ENCODE data around the gene FXYD3. TPM values are rescaled to one million over a fixed set of nuclear protein-coding genes. Genes with fewer than 3 reads are reported as not detected.
A peak's percentile ranks its signal among the peaks of the same experiment; 100 is the strongest.

Gene FXYD3
- total RNA-seq, 4 donors from 2014 or later = 282 to 837 (median 489) TPM

- peak overlapping the region; percentile 21 to 65 (median 50) for H3K4me3 ChIP-seq
- H3K27me3 ChIP-seq = no peaks in the 10 kb centered on the region
- H3K36me3 ChIP-seq = peaks cover 0 to 12% (median 0%) of the 10 kb centered on the region in 3 donors
- 12 to 37% methylated on average over 5 to 14 of the region's 42 CpGs for WGBS, 2 donors
- DNase-seq = no peak
- H3K4me1 ChIP-seq = peaks cover 56 to 92% (median 70%) of the 10 kb centered on the region in 3 donors
- intact Hi-C loops (cut with DNase I) = no loop called here
- no peaks in the 10 kb centered on the region for H3K9me3 ChIP-seq
- peak overlapping the region; percentile 80 to 95 (median 92) for H3K27ac ChIP-seq
- TF ChIP-seq CTCF (IDR thresholded peaks at IDR 0.05) (peak in 1 of 6 experiments; percentile 35), POLR2A (IDR thresholded peaks at IDR 0.05) (peak in 3 of 4 donors; percentile 37 to 95 (median 72))
These were observed 8.8 kb downstream of the FXYD3 start for GRCh38 chr19:35124098-35125060.

GRCh38 chr19:35125270-35125717 is 9.7 kb downstream of the FXYD3 start:
- H3K4me3 ChIP-seq = peak overlapping the region in 2 of 4 donors; percentile 46 to 65
- TF ChIP-seq POLR2A (IDR thresholded peaks at IDR 0.05) (no peak), CTCF (IDR thresholded peaks at IDR 0.05) (no peak)
- no peaks in the 10 kb centered on the region for H3K27me3 ChIP-seq
- intact Hi-C loops (cut with DNase I) = no loop called here
- peaks cover 0 to 12% (median 0%) of the 10 kb centered on the region in 3 donors for H3K36me3 ChIP-seq
- H3K27ac ChIP-seq = peak overlapping the region; percentile 80 to 95 (median 92)
- DNase-seq = no peak
- H3K9me3 ChIP-seq = no peaks in the 10 kb centered on the region
- H3K4me1 ChIP-seq = peaks cover 49 to 83% (median 64%) of the 10 kb centered on the region in 3 donors
- 65 to 81% methylated on average over 5 to 6 of the region's 19 CpGs for WGBS, 2 donors

- Histone ChIP-seq H3K4me3 (no peak overlapping the region), H3K4me1 (peaks cover 44 to 76% (median 60%) of the 10 kb centered on the region in 3 donors), H3K9me3 (no peaks in the 10 kb centered on the region), H3K27ac (peak overlapping the region; percentile 80 to 95 (median 92)), H3K27me3 (no peaks in the 10 kb centered on the region), H3K36me3 (peaks cover 0 to 12% (median 0%) of the 10 kb centered on the region in 3 donors)
- 28 to 65% methylated on average over 4 to 16 of the region's 35 CpGs for WGBS, 2 donors
- DNase-seq = no peak
- intact Hi-C loops (cut with DNase I) = no loop called here
- no peak for TF ChIP-seq CTCF (IDR thresholded peaks at IDR 0.05)
- TF ChIP-seq POLR2A (IDR thresholded peaks at IDR 0.05) = no peak
These were observed 10.4 kb downstream of the FXYD3 start for GRCh38 chr19:35125749-35126623.

GRCh38 chr19:35126624-35126959 is 11.0 kb downstream of the FXYD3 start:
- no peaks in the 10 kb centered on the region for H3K27me3 ChIP-seq
- WGBS, 2 donors = 52 to 68% methylated on average over 8 of the region's 20 CpGs
- no peak for DNase-seq
- TF ChIP-seq CTCF (IDR thresholded peaks at IDR 0.05) (no peak), POLR2A (IDR thresholded peaks at IDR 0.05) (no peak)
- no peak overlapping the region for H3K4me3 ChIP-seq
- no peaks in the 10 kb centered on the region for H3K9me3 ChIP-seq
- peaks cover 0 to 6% (median 0%) of the 10 kb centered on the region in 3 donors for H3K36me3 ChIP-seq
- H3K27ac ChIP-seq = peak overlapping the region in 3 of 4 donors; percentile 92 to 95 (median 93)
- intact Hi-C loops (cut with DNase I) = no loop called here
- peaks cover 38 to 70% (median 56%) of the 10 kb centered on the region in 3 donors for H3K4me1 ChIP-seq

Measured in esophagus squamous epithelium (tissue), 5 donors.